Loucy (cell line): ENCODE measurements around the gene PROS1.
"Not testable (repeated sequence)": the region's sequence is repeated elsewhere in the genome, so short reads cannot be mapped to it uniquely, and the experiment has no call there.

Source experiments
- H2AFZ ChIP-seq: fragments of 200-600 bp; sonication (generic); 2 replicates; pipeline ENCODE4 v1.6.0; 2016; ENCODE audit warnings: antibody characterized with exemption, mild to moderate bottlenecking, low read length, moderate library complexity
- H3F3A ChIP-seq: fragments of 200-600 bp; 2 replicates; pipeline ENCODE4 v1.6.0; 2016; ENCODE audit warnings: antibody characterized with exemption, low read depth, mild to moderate bottlenecking
- H3K27me3 ChIP-seq: fragments of 200-600 bp; sonication (generic); 2 replicates; pipeline ENCODE4 v1.6.1; 2014; ENCODE audit warnings: low read length, mild to moderate bottlenecking; ENCODE audit not compliant: insufficient read depth, poor library complexity, severe bottlenecking
- H3K36me3 ChIP-seq: fragments of 200-600 bp; sonication (generic); 2 replicates; pipeline ENCODE4 v1.6.1; 2016; ENCODE audit warnings: low read length; ENCODE audit not compliant: insufficient read depth
- H3K4me1 ChIP-seq: fragments of 200-600 bp; sonication (generic); 2 replicates; pipeline ENCODE4 v1.5.1; 2014; ENCODE audit warnings: low read length, mild to moderate bottlenecking; ENCODE audit not compliant: insufficient read depth, poor library complexity, severe bottlenecking
- H3K4me2 ChIP-seq: fragments of 200-600 bp; sonication (generic); 2 replicates; pipeline ENCODE4 v1.6.0; 2014; ENCODE audit warnings: antibody characterized with exemption, low read length, low read depth, mild to moderate bottlenecking; ENCODE audit not compliant: poor library complexity, severe bottlenecking
- H3K4me3 ChIP-seq: fragments of 200-600 bp; sonication (generic); 2 replicates; pipeline ENCODE4 v1.5.1; 2014; ENCODE audit warnings: low read length, mild to moderate bottlenecking, mixed read lengths; ENCODE audit not compliant: poor library complexity, severe bottlenecking
- H3K79me2 ChIP-seq: fragments of 200-600 bp; sonication (generic); 2 replicates; pipeline ENCODE4 v1.6.1; 2014; ENCODE audit warnings: low read length; ENCODE audit not compliant: insufficient read depth
- H3K9ac ChIP-seq: fragments of 200-600 bp; sonication (generic); 2 replicates; pipeline ENCODE4 v1.6.0; 2014; ENCODE audit warnings: mild to moderate bottlenecking, low read depth, low read length, moderate library complexity; ENCODE audit not compliant: poor library complexity, severe bottlenecking
- H3K9me2 ChIP-seq: fragments of 200-600 bp; sonication (generic); replicated peaks from 2 replicates; pipeline ENCODE4 v1.6.1; 2016; ENCODE audit warnings: low read depth, low read length, mixed read lengths
- H3K9me3 ChIP-seq: fragments of 200-600 bp; sonication (generic); 2 replicates; pipeline ENCODE4 v1.6.1; 2014; ENCODE audit warnings: mild to moderate bottlenecking, antibody characterized with exemption, low read length, low read depth; ENCODE audit not compliant: insufficient read depth
- H4K20me1 ChIP-seq: fragments of 200-600 bp; sonication (generic); 2 replicates; pipeline ENCODE4 v1.6.0; 2014; ENCODE audit warnings: antibody characterized with exemption, low read length, mild to moderate bottlenecking; ENCODE audit not compliant: insufficient read depth, poor library complexity, severe bottlenecking
- CTCF ChIP-seq: fragments of 200-600 bp; sonication (generic); conservative IDR thresholded peaks from 2 replicates; pipeline ENCODE4 v1.5.1; 2014; ENCODE audit warnings: mild to moderate bottlenecking, antibody characterized with exemption, low read length
- EZH2phosphoT487 ChIP-seq: fragments of 200-600 bp; IDR thresholded peaks from 2 replicates; pipeline ENCODE4 v1.6.1; 2018; ENCODE audit warnings: antibody characterized with exemption, mild to moderate bottlenecking, moderate library complexity, borderline replicate concordance

PROS1 gene

GRCh38 chr3:93969997-93970396, 3.7 kb downstream of the PROS1 start:
- no peak overlapping the region for H3K9ac ChIP-seq
- H3K9me2 ChIP-seq: no peaks in the 10 kb centered on the region
- H3K36me3 ChIP-seq: no peaks in the 10 kb centered on the region
- H3K4me3 ChIP-seq: no peak overlapping the region
- H3K9me3 ChIP-seq: no peaks in the 10 kb centered on the region
- no peak overlapping the region for H2AFZ ChIP-seq
- H3K27me3 ChIP-seq: no peaks in the 10 kb centered on the region
- no peaks in the 10 kb centered on the region for H4K20me1 ChIP-seq
- TF ChIP-seq CTCF: no peak
- no peak for TF ChIP-seq EZH2phosphoT487
- peaks cover 4% of the 10 kb centered on the region for H3K4me1 ChIP-seq
- H3F3A ChIP-seq: no peaks in the 10 kb centered on the region
- H3K79me2 ChIP-seq: no peaks in the 10 kb centered on the region
- H3K4me2 ChIP-seq: no peak overlapping the region

- no peaks in the 10 kb centered on the region for H4K20me1 ChIP-seq
These were observed 4.3 kb downstream of the PROS1 start for GRCh38 chr3:93969443-93969842.

GRCh38 chr3:93965106-93965505, 8.6 kb downstream of the PROS1 start:
- not testable (repeated sequence) for H2AFZ ChIP-seq, H3K4me2 ChIP-seq, H3K4me3 ChIP-seq, H3K9me2 ChIP-seq, H3K4me1 ChIP-seq, H4K20me1 ChIP-seq, H3K9ac ChIP-seq, H3K9me3 ChIP-seq, H3F3A ChIP-seq, H3K36me3 ChIP-seq, H3K27me3 ChIP-seq, H3K79me2 ChIP-seq

More at GRCh38 chr3:93969443-93969842, 4.3 kb downstream of the PROS1 start:
- Histone ChIP-seq H3K4me3 (no peak overlapping the region), H3K4me1 (peaks cover 4% of the 10 kb centered on the region), H3K27me3 (no peaks in the 10 kb centered on the region), H3F3A (no peaks in the 10 kb centered on the region), H3K9me2 (no peaks in the 10 kb centered on the region), H3K9ac (no peak overlapping the region), H3K36me3 (no peaks in the 10 kb centered on the region), H2AFZ (no peak overlapping the region), H3K9me3 (no peaks in the 10 kb centered on the region), H3K4me2 (no peak overlapping the region), H3K79me2 (no peaks in the 10 kb centered on the region)
- TF ChIP-seq EZH2phosphoT487 (no peak), CTCF (no peak)

GRCh38 chr3:93962798-93963197, 10.9 kb downstream of the PROS1 start:
- H3F3A ChIP-seq: no peaks in the 10 kb centered on the region
- no peaks in the 10 kb centered on the region for H3K9me3 ChIP-seq
- H3K9me2 ChIP-seq: no peaks in the 10 kb centered on the region
- H3K4me1 ChIP-seq: no peaks in the 10 kb centered on the region
- no peaks in the 10 kb centered on the region for H3K36me3 ChIP-seq
- H3K27me3 ChIP-seq: no peaks in the 10 kb centered on the region
- no peaks in the 10 kb centered on the region for H3K79me2 ChIP-seq
- no peak overlapping the region for H3K4me2 ChIP-seq
- no peaks in the 10 kb centered on the region for H4K20me1 ChIP-seq
- H3K4me3 ChIP-seq: no peak overlapping the region
- no peak for TF ChIP-seq CTCF
- no peak for TF ChIP-seq EZH2phosphoT487
- no peak overlapping the region for H3K9ac ChIP-seq
- no peak overlapping the region for H2AFZ ChIP-seq
